GM12864 (cell line): ENCODE results near the gene ATP6V0D1.

Experiments
- DNase-seq: peaks from one replicate; pipeline ENCODE4 v3.0.0-alpha.2; 2011; ENCODE audit warnings: low read depth
- H3K4me3 ChIP-seq: 2 replicates; pipeline ENCODE4 v1.5.1; 2011; ENCODE audit warnings: mild to moderate bottlenecking, low read depth, low read length, control low read depth
- TF ChIP-seq, protein P1 (sequence below): IDR thresholded peaks from 2 replicates; pipeline ENCODE4 v1.5.1; 2011; ENCODE audit warnings: low read depth, mild to moderate bottlenecking, moderate library complexity, low read length, control low read depth, inconsistent platforms; ENCODE audit errors: missing control alignments

ATP6V0D1 gene

GRCh38 chr16:67406111-67406971, 74.6 kb downstream of the ATP6V0D1 start:
- H3K4me3 ChIP-seq = no peak overlapping the region
- TF ChIP-seq, protein P1, sequence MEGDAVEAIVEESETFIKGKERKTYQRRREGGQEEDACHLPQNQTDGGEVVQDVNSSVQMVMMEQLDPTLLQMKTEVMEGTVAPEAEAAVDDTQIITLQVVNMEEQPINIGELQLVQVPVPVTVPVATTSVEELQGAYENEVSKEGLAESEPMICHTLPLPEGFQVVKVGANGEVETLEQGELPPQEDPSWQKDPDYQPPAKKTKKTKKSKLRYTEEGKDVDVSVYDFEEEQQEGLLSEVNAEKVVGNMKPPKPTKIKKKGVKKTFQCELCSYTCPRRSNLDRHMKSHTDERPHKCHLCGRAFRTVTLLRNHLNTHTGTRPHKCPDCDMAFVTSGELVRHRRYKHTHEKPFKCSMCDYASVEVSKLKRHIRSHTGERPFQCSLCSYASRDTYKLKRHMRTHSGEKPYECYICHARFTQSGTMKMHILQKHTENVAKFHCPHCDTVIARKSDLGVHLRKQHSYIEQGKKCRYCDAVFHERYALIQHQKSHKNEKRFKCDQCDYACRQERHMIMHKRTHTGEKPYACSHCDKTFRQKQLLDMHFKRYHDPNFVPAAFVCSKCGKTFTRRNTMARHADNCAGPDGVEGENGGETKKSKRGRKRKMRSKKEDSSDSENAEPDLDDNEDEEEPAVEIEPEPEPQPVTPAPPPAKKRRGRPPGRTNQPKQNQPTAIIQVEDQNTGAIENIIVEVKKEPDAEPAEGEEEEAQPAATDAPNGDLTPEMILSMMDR = no peak
- no peak for DNase-seq

DNA sequence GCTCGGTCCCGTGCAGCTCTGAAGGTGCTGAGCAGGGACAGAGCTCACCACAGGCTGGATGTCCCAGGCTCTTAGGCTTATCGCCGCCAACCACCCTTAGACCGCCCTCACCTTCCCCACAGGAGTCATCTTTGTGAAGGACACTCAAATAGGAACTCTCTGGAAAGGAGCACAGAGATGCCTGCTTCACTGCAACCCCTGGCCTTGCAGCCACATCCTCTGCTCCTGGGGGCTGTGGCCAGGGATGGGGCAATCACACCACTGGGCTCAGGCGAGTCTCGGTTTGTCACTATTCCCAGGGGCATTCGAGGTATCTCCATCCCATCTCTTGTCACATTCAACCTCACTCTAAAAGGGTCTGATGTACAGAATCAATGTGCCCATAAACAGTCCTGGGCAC, 75.6 kb downstream of the ATP6V0D1 start:
- DNase-seq = no peak
- TF ChIP-seq, protein P1 = no peak
- no peak overlapping the region for H3K4me3 ChIP-seq

DNA sequence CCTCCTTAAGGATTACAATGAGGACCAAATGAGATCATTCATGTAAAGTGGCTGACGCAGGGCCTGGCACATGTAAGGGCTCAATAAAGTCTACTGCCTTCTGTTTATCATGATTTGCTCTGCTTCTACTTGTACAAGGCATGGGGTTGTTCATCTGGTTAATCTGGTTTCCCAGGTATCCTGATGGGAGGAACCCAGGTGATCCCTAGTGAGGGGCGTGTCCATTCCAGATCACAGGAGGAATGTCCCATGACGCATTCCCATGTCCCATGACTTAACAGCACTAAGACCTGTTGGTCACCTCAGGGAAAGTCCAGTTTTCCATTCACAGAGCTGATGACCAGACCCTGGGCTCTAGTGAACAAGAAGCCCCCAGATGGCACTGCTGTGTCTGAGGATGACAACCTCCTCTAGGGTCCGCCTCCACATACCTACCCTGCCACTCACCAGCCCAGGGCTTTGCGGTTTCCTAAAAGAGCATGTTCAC, 76.2 kb downstream of the ATP6V0D1 start:
- no peak overlapping the region for H3K4me3 ChIP-seq
- TF ChIP-seq, protein P1 = no peak
- DNase-seq = no peak

DNA sequence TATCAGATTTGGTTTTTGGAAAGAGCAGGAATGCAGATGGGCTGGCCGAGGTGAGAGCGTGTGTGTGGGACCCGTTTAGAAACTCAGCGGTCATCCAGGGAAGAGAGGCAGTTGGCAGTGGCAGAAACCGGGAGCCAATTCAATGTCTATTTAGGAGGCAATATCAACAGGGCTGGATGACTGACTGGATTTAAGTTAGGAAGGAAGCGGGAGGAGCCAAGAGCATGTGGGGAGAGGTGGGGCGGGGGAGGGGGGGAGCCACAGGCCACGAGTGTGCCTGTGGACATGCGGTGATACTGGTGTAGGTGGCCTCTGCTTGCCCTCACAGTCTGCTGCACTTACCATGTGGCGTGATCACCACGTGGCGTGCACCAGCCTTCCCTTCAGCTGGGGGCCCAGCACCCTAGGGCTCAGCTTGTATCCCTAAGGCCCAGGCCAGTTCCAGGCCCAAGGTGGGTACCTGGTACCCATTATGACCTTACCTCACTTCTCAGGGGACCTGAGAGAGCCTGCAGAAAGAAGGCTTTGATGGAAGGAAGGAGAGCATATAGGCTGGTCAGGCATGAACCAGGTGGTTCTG, 76.9 kb downstream of the ATP6V0D1 start:
- no peak overlapping the region for H3K4me3 ChIP-seq
- TF ChIP-seq, protein P1 = no peak
- no peak for DNase-seq

DNA sequence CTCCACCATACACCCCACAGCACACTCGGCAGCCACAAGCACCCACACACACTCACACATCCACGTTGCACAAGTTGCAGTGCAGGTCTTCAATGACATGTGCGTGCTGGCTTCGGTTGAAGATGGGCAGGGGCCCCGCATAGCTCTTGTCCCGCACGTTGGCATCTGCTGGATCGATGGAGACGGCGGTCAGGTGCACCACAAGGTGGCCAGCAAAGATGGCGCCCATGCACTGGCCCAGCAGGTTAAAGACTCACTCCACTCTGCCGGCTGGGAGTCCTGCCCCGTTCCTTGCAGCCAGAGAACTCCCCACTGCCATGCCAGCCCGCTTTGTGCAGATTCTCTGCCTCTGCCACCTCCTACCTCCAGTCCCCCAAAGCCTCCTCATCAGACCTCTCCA, 80.1 kb downstream of the ATP6V0D1 start:
- no peak overlapping the region for H3K4me3 ChIP-seq
- TF ChIP-seq, protein P1 = no peak
- DNase-seq = no peak

DNA sequence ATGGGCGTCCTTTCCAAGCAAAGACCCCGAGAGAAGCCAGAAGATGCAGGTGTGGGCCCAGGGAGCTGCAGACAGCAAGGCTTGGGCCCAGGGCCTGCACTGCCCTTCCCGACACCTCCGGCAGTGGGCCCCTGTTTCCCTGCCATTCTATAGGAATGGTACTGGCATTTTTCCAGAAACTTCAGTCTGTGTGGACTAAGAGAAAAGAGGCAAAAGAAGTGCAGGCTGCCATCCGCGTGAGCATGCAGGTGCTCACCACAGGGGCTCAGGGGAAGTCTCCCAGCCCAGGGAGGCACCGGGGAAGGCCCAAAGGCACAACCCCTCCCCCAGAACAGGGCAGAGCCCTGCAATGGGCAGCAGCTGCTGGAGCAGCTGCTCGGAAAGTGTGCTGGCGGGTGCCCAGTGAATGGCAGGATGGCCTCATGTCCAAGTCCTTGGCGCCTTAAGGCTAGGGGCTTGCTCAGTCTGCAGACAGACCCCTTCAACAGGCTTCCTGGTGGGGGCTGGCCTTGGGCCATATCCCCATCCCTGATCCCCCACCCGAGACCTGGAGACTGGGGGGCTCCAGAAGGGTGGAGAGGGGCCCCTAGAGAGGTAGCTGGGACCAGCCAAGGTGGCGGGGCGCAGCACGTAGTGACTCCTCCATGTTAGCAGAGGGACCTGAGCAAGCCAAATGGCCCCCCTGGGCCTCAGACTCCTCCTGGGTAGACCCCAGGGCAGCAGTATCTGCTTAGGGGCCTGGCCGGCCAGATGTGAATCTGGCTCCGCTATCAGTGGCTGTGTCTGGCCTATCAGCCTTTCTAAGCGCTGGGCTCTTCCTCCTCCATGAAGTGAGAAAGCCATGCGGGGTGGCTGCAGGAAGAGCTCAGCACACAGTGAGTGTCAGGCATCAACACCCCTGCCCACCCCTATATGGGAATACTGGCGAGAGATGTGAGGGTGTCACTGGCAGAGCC, 80.9 kb downstream of the ATP6V0D1 start:
- no peak for DNase-seq
- TF ChIP-seq, protein P1 = no peak
- no peak overlapping the region for H3K4me3 ChIP-seq
